ENCODE data around the gene NUP214.
"Not testable (repeated sequence)": the region's sequence is repeated elsewhere in the genome, so short reads cannot be mapped to it uniquely, and the experiment has no call there.

Gene NUP214

GRCh38 chr9:131097126-131097947 is 28.0 kb upstream of the NUP214 start:
- FAIRE-seq = no peak

- FAIRE-seq = no peak
Measured at GRCh38 chr9:131097948-131098278, 27.5 kb upstream of the NUP214 start.

- FAIRE-seq = no peak
Measured at GRCh38 chr9:131098391-131099101, 26.8 kb upstream of the NUP214 start.

GRCh38 chr9:131099102-131099606 is 26.2 kb upstream of the NUP214 start:
- FAIRE-seq = no peak

GRCh38 chr9:131099845-131100244 is 25.5 kb upstream of the NUP214 start:
- FAIRE-seq = not testable (repeated sequence)

- FAIRE-seq = no peak
Measured at GRCh38 chr9:131100445-131100844, 24.9 kb upstream of the NUP214 start.

- FAIRE-seq = no peak
Measured at GRCh38 chr9:131101207-131101964, 24.0 kb upstream of the NUP214 start.

- no peak for FAIRE-seq
Measured at GRCh38 chr9:131103024-131103423, 22.4 kb upstream of the NUP214 start.

GRCh38 chr9:131103535-131103934 is 21.9 kb upstream of the NUP214 start:
- FAIRE-seq = no peak

- no peak for FAIRE-seq
Measured at GRCh38 chr9:131104016-131104740, 21.2 kb upstream of the NUP214 start.

- no peak for FAIRE-seq
Measured at GRCh38 chr9:131105952-131106351, 19.4 kb upstream of the NUP214 start.

- FAIRE-seq = no peak
Measured at GRCh38 chr9:131107760-131108159, 17.6 kb upstream of the NUP214 start.

GRCh38 chr9:131111186-131111853 is 14.1 kb upstream of the NUP214 start:
- no peak for FAIRE-seq

- no peak for FAIRE-seq
Measured at GRCh38 chr9:131111854-131112311, 13.5 kb upstream of the NUP214 start.

- FAIRE-seq = no peak
Measured at GRCh38 chr9:131112374-131113154, 12.8 kb upstream of the NUP214 start.

GRCh38 chr9:131113655-131114054 is 11.7 kb upstream of the NUP214 start:
- no peak for FAIRE-seq

- FAIRE-seq = no peak
Measured at GRCh38 chr9:131114084-131114535, 11.3 kb upstream of the NUP214 start.

GRCh38 chr9:131115360-131115742 is 10.0 kb upstream of the NUP214 start:
- FAIRE-seq = not testable (repeated sequence)

- FAIRE-seq = no peak
Measured at GRCh38 chr9:131116281-131117120, 8.9 kb upstream of the NUP214 start.

All from endometrium (tissue), 2 donors.